ENCODE measurements around the gene KLF3. TPM values are rescaled to one million over a fixed set of nuclear protein-coding genes. Genes with fewer than 3 reads are reported as not detected.

Gene KLF3
- total RNA-seq, 1 donor from 2014 or later: 15.8 TPM

DNA sequence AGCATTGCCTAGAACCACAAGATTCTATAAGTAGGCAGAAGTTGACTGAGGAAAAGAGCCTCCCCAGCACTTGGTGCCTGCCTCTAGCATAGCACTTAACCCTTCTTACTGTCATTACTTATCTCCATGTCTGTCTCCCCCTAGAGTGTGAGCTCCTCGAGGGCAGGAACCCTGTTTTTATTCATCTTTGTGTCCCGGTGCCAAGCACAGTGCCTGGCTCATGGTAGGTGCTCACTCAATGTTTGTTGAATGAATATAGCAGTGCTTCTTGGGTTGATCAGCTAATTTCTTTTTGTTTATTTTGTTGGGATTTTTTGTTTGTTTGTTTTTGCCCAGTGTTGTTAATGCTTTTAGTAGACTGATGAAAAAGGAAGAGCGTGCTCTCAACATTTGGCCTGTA, 30.3 kb downstream of the KLF3 start:
- DNase-seq (ENCODE audit: low read depth in 2 of 2): no peak

GRCh38 chr4:38695809-38696208, 31.8 kb downstream of the KLF3 start:
- no peak for DNase-seq (ENCODE audit: low read depth in 2 of 2)

DNA sequence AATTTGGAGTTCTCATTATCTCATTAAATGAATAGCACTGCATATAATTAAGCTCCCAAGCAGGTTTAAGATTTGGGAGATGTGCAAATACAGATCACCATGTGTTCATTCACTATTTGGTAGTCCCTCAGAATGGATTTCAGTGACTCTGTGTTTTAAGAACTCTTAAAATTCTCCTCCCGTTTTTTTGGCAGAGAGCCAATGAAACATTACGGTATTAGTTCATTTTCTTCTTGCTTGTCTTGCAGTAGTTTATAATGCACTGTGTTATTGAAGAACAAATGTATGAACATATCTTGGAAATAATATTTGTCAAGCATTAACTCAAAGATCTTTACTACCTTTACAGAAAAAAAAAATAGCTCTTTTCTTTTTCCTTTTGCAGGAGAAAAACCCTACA, 32.7 kb downstream of the KLF3 start:
- no peak for DNase-seq (ENCODE audit: low read depth in 2 of 2)

- no peak for DNase-seq (ENCODE audit: low read depth in 2 of 2)
These were observed 34.2 kb downstream of the KLF3 start for GRCh38 chr4:38698176-38698575.

DNA sequence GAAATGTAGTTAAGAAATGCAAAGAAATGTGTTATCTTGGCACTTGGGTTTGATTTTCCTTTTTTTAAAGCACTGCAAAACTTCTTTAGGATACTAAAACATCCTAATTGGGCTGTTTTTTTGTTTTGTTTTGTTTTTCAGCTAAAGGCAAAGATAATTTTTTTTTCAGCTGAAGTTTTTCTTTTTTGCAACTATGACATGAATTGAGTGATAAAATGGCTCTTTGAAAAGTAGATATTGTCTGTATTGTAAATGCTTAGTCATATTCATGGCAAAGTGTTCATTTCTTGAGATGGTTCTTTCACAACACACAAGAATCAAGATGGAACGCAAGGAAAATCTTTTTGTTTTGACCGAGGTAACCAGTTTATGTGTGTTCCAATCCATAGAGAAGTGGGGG, 35.1 kb downstream of the KLF3 start:
- DNase-seq (ENCODE audit: low read depth in 2 of 2): no peak

DNA sequence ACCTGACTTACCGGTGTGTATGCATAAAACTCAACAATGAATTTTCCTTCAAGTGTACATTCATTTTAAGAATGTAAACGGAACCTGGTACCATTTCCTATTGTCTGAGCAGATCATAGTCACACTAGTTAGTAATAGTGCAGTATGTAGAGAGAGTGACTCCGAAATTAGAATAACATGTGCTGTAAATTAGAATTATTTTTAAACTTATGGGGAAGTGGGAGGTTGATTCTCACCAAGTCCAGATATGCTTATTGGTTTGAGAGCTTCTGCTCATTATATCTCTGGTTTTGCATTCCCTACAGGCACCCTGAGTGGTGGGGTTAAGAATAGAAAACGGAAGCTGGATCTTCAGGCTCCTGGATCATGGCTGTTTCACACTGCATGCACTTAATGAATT, 39.6 kb downstream of the KLF3 start:
- no peak for DNase-seq (ENCODE audit: low read depth in 2 of 2)

DNA sequence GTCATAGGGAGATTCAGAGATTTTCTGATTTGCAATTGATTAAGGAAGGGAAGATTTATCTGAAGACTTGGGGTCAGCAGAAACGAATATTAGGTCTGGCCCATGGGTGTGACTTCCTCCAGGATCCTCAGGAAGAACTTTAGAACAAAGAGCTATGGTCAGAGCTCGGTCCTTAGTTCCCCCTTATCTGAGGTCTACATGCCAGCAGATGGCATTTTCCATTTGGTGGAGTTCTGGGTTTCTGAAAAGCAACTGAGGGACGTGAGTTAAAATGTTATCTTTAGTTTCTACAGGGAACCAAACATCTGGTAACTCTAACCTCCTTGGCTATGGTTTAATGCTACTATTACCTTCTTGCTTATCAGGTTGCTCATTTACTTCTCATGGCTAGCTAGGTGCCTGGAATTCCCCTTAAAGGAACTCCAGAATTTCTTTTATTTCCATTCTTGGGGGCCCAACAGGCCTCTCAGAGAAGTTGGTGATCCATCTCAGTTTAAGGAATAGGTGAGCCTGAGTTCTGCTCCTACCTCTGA, 40.7 kb downstream of the KLF3 start:
- DNase-seq (ENCODE audit: low read depth in 2 of 2): no peak

- no peak for DNase-seq (ENCODE audit: low read depth in 2 of 2)
These were observed 42.3 kb downstream of the KLF3 start for GRCh38 chr4:38706301-38706700.

- DNase-seq (ENCODE audit: low read depth in 2 of 2): no peak
These were observed 46.1 kb downstream of the KLF3 start for GRCh38 chr4:38710053-38710452.

- DNase-seq (ENCODE audit: low read depth in 2 of 2): no peak
These were observed 47.1 kb downstream of the KLF3 start for GRCh38 chr4:38711066-38711465.

DNA sequence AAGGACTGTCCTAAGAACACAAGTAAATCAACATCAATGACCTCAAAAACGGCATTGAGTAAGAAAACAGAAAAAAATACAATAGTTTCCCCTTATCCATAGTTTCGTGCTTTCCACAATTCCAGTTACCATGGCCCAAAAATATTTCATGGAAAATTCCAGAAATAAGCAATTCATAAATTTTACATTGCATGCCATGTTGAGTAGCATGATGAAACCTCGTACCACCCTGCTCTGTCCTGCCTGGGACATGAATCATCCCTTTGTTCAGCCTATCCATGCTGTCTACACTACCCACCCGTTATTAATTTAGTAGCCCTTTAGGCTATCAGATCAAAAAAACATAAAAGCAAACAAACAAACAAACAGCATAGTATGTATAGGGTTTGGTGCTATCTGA, 51.1 kb downstream of the KLF3 start:
- no peak for DNase-seq (ENCODE audit: low read depth in 2 of 2)

GRCh38 chr4:38716256-38716655, 52.3 kb downstream of the KLF3 start:
- DNase-seq (ENCODE audit: low read depth in 2 of 2): no peak

DNA sequence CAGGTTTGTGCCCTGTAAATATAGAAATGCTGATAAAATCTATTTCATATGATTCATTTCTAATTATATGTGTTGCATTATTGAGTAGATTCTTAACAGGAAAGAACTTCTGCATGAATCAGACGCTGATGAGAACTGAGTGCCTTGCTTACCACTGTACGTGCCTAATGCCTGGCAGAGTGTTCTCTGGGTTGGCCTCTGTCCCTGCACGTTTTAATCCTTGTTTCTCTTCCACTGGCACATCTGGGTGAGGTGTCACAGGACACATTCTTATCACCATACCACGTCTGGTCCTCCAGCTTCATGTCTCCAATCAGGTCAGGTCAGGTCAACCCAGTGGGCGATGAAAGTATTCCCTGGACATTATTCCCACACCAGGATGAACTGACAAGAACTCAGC, 53.6 kb downstream of the KLF3 start:
- peak; percentile 74 to 87 for DNase-seq (ENCODE audit: low read depth in 2 of 2)

GRCh38 chr4:38723114-38723513, 59.1 kb downstream of the KLF3 start:
- DNase-seq (ENCODE audit: low read depth in 2 of 2): no peak

DNA sequence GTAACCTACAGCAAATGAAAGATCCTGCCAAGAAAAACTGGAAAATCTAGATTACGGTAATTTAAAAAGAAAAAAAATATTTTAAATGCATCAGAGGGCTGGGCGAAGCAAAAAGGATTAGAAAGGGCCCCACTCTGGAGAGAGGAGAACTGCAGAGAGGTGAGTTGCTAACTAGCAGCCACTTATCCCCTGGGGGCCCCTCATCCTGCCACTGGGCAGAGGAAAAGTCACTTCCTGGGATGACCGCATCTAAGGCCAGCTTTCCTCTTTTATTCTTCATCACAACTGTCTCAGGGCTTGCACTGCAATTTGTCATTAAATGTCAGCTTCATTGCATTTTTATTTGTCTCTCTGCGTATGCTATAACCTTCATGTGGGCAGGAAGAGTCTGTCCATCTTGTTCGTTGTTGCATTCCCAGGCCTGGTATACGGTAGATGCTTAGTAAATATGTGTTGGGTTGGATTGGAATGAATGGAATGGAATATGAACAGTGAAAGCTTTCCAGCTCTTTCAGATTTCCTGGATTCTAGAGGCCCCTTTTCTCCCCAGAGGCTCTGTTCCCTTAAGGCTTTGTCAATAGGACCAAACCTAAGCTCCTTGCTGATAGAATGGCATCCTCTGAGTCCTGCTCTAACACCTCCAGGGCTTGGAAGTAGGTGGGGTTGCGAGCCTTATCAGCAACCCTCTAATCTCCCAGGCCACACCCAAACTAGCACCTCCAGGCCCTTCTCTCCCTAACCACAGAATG, 59.9 kb downstream of the KLF3 start:
- peak in 1 of 2 donors; percentile 22 for DNase-seq (ENCODE audit: low read depth in 2 of 2)

DNA sequence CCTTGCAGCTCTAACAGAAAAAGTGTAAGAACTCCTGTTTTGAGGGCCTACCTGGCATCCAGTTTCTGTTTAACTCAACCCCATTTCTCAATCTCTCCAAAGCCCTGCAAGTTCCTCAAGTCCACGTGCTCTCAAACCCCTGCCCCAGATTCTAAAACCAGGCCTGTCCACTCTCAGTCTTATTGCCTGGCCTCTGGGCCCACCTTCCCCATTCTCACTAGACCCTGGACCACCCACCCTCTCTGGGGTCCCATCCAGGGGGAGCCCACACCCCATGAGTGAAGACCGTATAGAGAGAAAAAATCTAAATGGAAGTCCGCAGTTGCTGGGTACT, 60.4 kb downstream of the KLF3 start:
- DNase-seq (ENCODE audit: low read depth in 2 of 2): no peak

GRCh38 chr4:38728631-38729141, 64.7 kb downstream of the KLF3 start:
- DNase-seq (ENCODE audit: low read depth in 2 of 2): no peak

DNA sequence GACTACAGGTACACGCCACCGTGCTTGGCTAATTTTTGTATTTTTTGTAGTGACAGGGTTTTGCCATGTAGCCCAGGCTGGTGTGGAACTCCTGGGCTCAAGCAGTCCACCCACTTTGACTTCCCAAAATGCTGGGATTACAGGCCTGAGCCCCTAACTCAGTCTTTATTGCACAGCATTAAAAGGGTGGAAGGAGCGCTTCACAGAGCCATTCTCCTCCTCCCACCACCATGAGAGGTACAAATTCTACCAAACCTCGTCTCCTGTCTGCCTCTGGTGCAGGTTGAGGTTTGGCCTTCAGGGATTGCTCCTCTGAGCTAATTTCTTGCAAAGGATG, 66.5 kb downstream of the KLF3 start:
- DNase-seq (ENCODE audit: low read depth in 2 of 2): no peak

DNA sequence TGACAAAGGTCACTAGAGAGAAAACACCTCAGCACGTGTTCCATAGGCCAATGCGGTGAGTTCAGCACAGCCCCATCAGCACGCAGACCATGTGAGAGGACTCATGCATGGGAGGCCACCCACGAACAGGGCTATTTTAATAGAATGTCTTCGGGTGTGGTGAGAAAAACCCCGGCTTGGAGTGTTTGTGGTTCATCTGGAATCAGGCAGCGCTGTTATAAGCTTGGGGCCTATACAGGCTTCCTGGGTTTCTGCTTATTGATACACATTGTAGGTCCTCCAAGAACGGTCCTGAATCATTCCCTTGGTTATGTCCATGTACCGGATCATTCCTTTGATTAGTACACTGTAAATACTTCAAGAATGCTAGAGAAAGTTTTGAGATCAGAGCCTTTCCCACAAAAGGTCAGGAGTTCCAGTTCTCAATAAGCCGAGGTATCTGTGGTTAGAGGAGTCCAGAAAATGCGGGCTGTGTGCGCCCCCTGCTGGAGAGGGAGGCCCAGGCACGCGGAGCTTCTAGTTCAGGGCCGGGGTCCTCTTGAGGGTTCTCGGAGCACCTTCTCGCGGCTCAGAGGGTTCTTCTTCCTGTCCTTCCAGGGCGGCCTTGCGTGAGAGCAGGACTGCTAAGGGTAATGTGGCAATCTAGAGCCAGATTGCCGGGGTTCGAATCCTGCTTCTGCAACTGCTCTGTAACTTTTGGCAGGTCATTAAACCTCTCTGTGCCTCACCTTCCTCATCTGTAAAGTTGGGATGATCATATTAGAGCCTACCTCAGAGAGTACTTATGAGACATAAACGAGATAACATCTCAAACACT, 67.0 kb downstream of the KLF3 start:
- peak; percentile 24 to 70 for DNase-seq (ENCODE audit: low read depth in 2 of 2)

DNA sequence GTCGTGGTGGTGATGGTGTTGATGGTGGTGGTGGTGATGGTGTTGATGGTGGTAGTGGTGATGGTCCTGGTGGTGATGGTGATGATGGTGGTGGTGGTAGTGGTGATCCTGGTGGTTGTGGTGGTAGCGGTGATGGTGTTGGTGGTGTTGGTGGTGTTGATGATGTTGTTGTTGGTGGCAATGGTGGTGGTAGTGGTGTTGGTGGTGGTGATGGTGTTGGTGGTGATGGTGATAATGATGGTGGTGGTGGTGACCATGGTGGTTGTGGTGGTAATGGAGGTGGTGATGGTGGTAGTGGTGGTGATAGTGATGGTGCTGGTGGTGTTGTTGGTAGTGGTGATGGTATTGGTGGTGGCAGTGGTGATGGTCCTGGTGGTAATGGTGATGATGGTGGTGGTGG, 69.7 kb downstream of the KLF3 start:
- no peak for DNase-seq (ENCODE audit: low read depth in 2 of 2)

DNA sequence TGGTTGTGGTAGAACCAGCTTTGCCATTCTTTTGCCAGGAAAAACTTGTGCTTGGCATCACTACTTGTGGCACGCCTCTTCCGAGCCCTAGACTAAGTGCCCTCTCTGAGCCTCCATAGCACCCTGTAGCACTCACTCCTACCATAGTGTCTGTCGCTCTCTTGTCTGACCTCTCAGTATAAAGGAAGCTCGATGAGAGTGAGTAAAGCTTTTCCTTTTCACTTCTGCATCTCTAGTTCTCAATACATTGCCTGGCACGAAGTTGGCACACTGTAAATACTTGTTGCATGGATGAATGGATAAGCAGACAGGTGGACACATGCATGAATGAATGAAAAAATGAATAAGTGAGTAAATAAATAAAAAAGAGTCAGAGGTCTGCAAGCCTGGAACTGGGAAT, 70.4 kb downstream of the KLF3 start:
- no peak for DNase-seq (ENCODE audit: low read depth in 2 of 2)

GRCh38 chr4:38734911-38735310, 70.9 kb downstream of the KLF3 start:
- no peak for DNase-seq (ENCODE audit: low read depth in 2 of 2)

- no peak for DNase-seq (ENCODE audit: low read depth in 2 of 2)
These were observed 71.9 kb downstream of the KLF3 start for GRCh38 chr4:38735870-38736269.

Data from dermis microvascular lymphatic vessel endothelial cell (primary cell).